GM10248 (cell line): ENCODE measurements around the gene GLI2.

Experiments used
- CTCF ChIA-PET: fragments of 300-600 bp; sonication (Branson Sonifier 250); formaldehyde crosslinking; extraction: SDS; loops from one replicate; lab custom pipeline; 2021; ENCODE audit warnings: antibody characterized with exemption; lab: Yijun Ruan, JAX
- POLR2A ChIA-PET: fragments of 350-650 bp; sonication (Branson Sonifier 250); formaldehyde crosslinking; extraction: SDS; loops from one replicate; lab custom pipeline; 2020; ENCODE audit warnings: antibody characterized with exemption; lab: Yijun Ruan, JAX
- DNase-seq: peaks from one replicate; pipeline ENCODE4 v3.0.0; 2012; ENCODE audit errors: extremely low spot score
- CTCF ChIP-seq: IDR thresholded peaks from 2 replicates; pipeline ENCODE4 v1.5.1; 2012; ENCODE audit warnings: mild to moderate bottlenecking, low read depth; ENCODE audit errors: extremely low read depth, missing control alignments, control extremely low read depth

GLI2 gene

GRCh38 chr2:120773186-120773800 lies 37.6 kb downstream of the GLI2 start:
- no peak for TF ChIP-seq CTCF
- ChIA-PET CTCF (no interaction called here), POLR2A (no interaction called here)
- no peak for DNase-seq

GRCh38 chr2:120774557-120775160 lies 39.0 kb downstream of the GLI2 start:
- ChIA-PET CTCF (no interaction called here), POLR2A (no interaction called here)

GRCh38 chr2:120775194-120775593 lies 39.5 kb downstream of the GLI2 start:
- ChIA-PET CTCF (no interaction called here), POLR2A (no interaction called here)
- TF ChIP-seq CTCF, result no peak

More at GRCh38 chr2:120774557-120775160, 39.0 kb downstream of the GLI2 start:
- DNase-seq, result no peak
- no peak for TF ChIP-seq CTCF

GRCh38 chr2:120775801-120776589 lies 40.3 kb downstream of the GLI2 start:
- POLR2A ChIA-PET, result no interaction called here
- CTCF ChIA-PET, result no interaction called here
- DNase-seq, result no peak
- TF ChIP-seq CTCF, result no peak

More at GRCh38 chr2:120775194-120775593, 39.5 kb downstream of the GLI2 start:
- no peak for DNase-seq

- no peak for DNase-seq
- CTCF ChIA-PET, result no interaction called here
- TF ChIP-seq CTCF, result no peak
- POLR2A ChIA-PET, result no interaction called here
These were observed 41.0 kb downstream of the GLI2 start for GRCh38 chr2:120776649-120777048.

- ChIA-PET POLR2A (no interaction called here), CTCF (no interaction called here)
- no peak for DNase-seq
- TF ChIP-seq CTCF, result no peak
These were observed 41.6 kb downstream of the GLI2 start for GRCh38 chr2:120777170-120777751.
